Activated naive CD4-positive, alpha-beta T cell treated with Interleukin-2 at 50 U/mL for 16 hours (primary cell): ENCODE results near the gene POLA1.

Source experiments
- DNase-seq: peaks from one replicate; pipeline ENCODE4 v3.0.0-alpha.2; 2020

POLA1 gene

DNA sequence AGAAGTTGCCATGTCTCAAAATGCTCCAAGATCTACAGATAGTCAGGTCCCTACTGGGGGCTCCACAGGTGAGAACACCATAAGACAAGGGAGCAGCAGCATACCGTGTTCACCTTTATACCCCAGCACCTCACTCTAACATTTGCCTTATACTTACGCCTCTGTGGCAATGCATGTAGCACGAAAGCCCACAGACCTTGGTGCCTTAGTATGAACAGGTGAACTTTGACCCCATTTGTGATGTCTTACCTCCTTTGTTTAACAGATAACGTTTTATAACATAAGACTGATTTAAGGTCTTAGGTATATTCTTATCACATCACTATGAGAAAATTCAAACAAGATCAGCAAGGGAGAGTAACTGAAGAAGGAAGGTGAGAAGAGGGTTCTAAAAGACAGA is 193.2 kb downstream of the POLA1 start:
- DNase-seq, result no peak

DNA sequence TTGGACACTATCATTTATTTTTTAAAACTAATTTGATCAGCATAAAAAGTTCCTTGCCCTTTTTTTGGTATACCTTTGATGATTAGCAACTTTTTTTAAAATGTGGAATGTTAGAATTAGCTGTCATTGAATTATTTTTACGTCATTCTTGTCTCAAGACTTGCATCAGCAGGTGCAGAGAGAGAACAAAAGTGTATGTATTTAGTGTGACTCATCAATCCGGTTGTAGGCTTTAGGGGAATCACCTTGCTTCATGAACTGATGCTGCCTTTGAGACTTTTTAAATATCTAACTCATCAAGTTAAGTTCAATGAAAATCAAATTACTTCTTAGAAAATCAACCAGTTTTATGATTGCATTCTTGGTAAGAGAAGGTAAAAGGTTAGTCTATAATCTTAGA is 197.0 kb downstream of the POLA1 start:
- DNase-seq, result no peak

- DNase-seq, result no peak
Observed at GRCh38 chrX:24899391-24899790, 205.7 kb downstream of the POLA1 start.

DNA sequence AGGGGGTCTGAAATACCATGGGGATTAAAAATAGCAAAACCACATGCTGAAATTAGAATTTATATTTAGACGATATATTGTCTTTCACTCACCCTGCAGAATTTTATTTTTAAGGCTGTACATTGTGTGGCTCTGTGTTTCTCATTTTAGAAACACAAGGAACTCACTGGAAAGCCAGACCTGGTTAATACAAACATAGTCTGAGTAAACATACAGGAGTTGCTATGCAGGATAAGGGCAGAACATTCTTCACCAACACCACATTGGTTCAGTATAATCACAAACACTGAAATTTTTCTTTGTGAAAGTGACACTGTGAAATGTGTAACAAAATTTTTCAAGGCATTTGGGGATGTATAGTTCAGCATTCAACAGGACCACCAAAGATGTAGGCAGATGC is 206.5 kb downstream of the POLA1 start:
- no peak for DNase-seq

DNA sequence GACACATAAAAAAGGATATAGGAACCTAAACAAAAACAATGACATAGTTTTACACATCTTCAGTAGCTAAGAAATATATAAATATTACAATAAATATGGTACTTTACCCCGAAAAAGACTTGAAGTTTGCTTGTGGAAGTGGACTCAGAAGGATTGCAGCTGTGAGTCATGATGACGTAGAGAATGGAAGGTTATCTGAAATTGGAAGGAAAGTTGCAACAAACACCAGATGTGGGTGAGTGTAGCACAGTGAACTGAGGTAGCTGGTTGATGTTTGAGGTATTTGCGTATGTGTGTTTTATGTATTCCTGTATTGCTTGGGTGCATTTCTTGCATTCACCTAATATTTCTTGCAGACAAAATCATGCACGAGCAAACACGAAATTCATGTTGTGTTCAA is 209.1 kb downstream of the POLA1 start:
- no peak for DNase-seq

DNA sequence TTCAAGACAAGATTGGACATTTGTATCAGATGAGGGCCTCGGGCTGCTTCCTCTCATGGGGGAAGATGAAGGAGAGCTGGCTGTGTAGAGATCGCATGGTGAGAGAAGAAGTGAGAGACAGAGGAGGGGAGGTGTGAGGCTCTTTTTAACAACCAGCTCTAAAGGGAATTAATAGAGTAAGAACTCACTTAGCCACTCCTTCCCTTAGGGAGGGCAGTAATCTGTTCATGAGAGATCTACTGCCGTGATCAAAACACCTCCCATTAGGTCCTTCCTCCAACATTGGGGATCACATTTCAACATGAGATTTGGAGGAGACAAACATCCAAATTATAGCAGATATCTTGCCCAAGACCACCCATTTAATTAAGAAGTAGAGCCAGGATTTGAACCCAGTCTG is 225.0 kb downstream of the POLA1 start:
- no peak for DNase-seq

DNA sequence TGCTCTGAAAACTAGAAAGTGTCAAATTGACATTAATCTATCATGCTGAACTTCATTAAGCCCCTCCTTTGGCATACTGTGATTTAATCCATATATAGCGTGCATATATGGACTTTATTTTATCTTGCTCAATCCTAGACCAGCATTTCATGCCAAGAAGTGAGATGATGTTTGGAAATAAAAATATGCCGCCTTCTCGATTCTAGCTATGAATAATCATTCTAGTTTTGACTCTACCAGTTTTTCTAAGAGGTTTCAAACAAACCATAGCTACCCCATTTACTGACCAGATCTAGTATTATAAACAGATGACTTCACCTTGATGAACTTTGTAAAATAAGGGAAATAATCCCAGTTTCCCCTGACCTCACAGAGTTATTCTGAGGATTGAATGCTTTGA is 227.1 kb downstream of the POLA1 start:
- DNase-seq, result no peak

- DNase-seq, result no peak
Observed at GRCh38 chrX:24925430-24925829, 231.7 kb downstream of the POLA1 start.

GRCh38 chrX:24927372-24927771 is 233.7 kb downstream of the POLA1 start:
- DNase-seq, result no peak

- no peak for DNase-seq
Observed at GRCh38 chrX:24928114-24928513, 234.4 kb downstream of the POLA1 start.

GRCh38 chrX:24934279-24934678 is 240.6 kb downstream of the POLA1 start:
- no peak for DNase-seq

DNA sequence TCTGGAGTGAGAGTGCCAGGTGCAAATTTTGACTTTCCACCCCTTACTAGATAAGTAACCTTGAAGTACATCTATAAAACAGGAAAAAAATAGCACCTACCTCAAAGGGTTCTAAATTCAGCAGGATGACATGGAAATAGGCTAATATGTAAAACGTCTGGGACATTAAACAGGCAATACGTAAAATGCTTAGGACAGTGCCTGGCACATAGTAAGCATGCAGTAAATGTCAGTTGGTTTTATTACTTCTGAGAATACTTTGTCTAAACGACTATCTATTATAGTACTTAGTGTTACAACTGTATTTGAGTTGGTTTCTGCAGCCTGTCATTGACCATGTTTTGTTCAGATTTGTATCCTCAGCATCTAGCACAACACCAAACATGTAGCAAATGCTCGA is 251.3 kb downstream of the POLA1 start:
- no peak for DNase-seq

GRCh38 chrX:24946369-24946768 is 252.7 kb downstream of the POLA1 start:
- no peak for DNase-seq

DNA sequence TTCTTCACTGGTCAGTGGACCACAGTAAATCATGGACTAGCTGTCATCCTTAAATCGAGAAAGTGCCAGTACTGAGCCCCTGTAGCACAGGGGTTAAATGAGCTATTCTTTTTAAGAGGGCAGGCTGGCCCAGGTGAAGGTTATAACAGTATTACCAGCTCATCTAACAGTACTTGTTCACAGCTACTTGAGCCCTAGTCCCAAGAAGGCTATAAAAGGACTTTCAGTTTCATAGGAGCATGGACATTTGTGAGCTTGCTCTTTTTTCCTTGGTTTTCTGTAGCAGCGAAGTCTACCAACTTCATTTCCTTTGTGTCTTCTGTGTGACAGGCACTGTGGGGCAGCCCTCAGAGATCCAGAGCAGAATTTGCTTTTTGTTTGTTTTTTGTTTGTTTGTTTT is 261.0 kb downstream of the POLA1 start:
- DNase-seq, result no peak

DNA sequence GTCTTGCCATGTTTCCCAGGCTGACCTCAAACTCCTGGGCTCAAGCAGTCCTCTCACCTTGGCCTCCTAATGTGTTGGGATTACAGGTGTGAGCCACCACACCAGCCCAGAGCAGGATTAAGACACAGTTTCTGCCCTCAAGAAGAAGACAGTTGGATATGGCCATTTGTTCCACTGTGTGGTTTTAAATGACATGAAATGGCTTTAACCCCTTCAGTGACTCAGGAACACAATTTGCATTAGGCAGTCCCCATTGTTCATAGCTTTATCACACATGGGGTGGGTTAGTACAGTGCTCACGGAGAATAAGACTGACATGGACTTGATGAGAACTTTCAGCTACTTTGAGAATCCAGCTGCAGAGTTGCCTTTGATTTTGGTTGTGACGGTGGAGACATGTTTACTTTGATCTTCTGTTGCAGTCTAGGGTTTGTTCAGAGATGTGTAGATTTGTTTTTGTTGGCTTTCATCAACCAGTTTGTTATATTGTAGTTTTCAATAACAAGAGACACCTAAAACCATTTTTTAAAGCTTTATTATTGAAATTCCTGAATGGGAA is 261.7 kb downstream of the POLA1 start:
- DNase-seq, result no peak

DNA sequence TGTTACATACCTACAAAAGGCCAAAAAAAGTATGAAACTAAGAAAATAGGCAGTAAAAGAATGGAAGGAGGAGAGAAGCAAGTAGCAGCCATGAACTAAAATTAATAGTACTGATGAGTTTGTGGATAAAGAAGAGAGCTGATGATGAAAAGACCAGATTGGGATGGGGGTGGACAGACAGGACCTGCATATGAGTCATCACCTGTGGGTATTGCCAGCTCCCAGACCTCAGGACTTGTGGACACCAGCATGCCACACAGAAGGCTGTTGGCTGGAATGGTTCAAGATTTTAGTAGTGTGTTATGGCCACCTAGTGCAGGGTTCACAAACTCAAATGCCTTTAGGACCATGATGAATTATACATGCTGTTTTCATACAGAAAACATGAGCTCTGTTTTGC is 263.1 kb downstream of the POLA1 start:
- no peak for DNase-seq

DNA sequence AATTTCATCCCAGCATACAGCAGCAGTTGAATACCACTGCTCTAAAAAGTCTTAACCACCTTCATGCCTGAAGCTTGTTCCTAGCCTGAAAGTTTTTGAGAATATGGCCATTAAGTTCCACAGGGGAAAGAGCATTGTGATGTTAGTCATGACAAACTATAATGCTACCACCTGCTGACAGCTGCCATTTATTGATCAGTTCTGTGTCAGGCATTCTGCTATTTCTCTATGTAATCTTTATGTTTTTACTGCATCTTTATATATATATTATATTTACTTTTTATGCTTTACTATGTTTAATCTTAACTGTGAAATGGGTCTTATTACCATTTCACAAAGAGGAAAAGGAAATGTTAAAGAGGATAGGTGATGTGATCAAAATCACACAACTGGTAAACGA is 268.1 kb downstream of the POLA1 start:
- no peak for DNase-seq

- no peak for DNase-seq
Observed at GRCh38 chrX:24963823-24964222, 270.1 kb downstream of the POLA1 start.

DNA sequence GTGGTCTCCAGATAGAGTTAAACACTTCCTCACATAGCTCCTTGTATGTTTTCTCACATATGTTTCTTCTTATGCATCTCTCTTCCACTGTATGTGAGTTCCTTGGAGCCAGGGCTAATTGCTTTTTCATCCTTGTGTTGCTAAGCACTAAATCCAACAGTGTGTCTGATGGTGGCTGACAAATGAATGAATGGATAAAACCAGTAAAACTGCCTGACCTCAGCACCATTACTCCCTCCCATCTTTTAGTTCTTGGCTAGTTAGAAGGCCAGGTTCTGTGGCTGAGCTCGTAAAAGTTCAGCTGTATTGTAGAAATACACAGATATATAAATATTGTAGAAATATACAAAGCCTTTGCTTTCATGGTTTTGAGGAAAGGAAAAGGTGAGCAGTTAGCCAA is 271.7 kb downstream of the POLA1 start:
- DNase-seq, result no peak

GRCh38 chrX:24969812-24970211 is 276.1 kb downstream of the POLA1 start:
- no peak for DNase-seq

GRCh38 chrX:24979081-24979480 is 285.4 kb downstream of the POLA1 start:
- DNase-seq, result no peak

GRCh38 chrX:24981030-24981429 is 287.3 kb downstream of the POLA1 start:
- DNase-seq, result no peak

DNA sequence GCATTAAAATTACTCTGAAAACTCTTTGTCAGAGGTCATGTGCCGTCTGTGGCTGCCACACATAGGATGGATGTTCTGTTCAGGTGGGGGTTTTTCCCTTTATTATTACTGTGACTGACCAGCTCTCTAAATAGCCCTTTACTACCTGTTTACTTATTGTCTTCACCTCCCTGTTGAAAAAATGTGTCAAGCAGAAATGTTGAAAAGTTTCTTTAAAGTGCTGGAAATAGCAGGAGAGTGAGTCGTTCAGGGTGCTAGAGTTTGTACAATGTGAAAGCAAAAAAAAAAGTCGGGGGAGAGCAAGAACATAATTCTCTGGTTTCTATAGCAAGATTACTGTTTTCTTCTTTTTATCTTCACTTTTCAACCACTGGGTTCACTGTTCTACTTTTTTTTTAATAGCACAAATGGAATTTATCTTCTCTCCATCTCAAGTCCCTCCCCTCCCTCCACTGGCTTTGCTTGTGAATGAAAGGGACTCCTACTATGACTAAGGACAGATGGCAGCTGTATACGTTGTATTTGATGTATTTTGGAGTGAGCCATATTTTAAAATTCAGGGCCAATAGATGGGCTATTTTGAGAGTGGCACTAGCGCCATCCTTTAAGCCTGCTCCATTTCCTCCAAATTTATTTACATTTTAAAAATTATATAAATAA is 288.7 kb downstream of the POLA1 start:
- no peak for DNase-seq

DNA sequence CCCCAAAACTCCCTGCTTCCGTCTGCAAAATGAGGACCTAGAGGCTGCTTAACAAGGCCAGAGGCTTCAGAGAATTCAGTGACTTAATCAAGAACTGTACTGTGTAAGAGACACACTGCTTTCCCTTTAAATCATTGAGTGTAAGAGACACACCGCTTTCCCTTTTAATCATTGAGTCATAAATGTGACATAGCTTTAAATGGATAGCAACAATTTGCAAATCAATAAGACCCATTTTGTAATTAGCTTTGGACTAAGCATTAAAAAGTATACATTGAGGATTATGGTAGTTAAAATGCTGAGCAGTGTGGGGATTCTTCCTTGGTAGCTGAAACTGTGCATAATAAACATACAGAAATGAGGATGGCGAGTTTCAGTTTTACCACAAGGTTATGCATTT is 290.2 kb downstream of the POLA1 start:
- DNase-seq, result no peak

GRCh38 chrX:24985120-24985519 is 291.4 kb downstream of the POLA1 start:
- DNase-seq, result no peak
